Measurements from ENCODE around the gene ATG14. TPM values are rescaled to one million over a fixed set of nuclear protein-coding genes. Genes with fewer than 3 reads are reported as not detected.

The ATG14 gene
- total and polyA plus RNA-seq, 2 of the 8 experiments (the other 6 are each of a cell fraction or from before 2014, with no cell fraction given): 4.9 to 10.8 TPM

GRCh38 chr14:55349565-55349964, 62.1 kb downstream of the ATG14 start:
- H4K20me1 ChIP-seq (replicated peaks in 1 of 2; ENCODE audit: control insufficient read depth in 1 of 2, insufficient read depth in 2 of 2, low read length in 2 of 2): peaks cover 0 to 9% of the 10 kb centered on the region in 2 experiments
- H3K36me3 ChIP-seq (ENCODE audit: control insufficient read depth in 2 of 4, insufficient read depth in 4 of 4, low read length in 3 of 4): peaks cover 0 to 12% (median 4%) of the 10 kb centered on the region in 4 experiments; a peak in 4 of 8 replicates
- no peaks in the 10 kb centered on the region for H3K23me2 ChIP-seq (ENCODE audit: low read depth, low read length)
- H2BK5ac ChIP-seq (ENCODE audit: low read depth, low read length): no peak overlapping the region
- H3K18ac ChIP-seq (ENCODE audit: extremely low read depth, low read length): no peak overlapping the region
- no peaks in the 10 kb centered on the region for H3K9me3 ChIP-seq (ENCODE audit: insufficient read depth in 2 of 2, low read depth in 1 of 2, low read length in 1 of 2)
- H3K4me3 ChIP-seq (ENCODE audit: extremely low read depth in 1 of 4, insufficient read depth in 2 of 4, low read depth in 3 of 4, low read length in 4 of 4): no peak overlapping the region
- H3K14ac ChIP-seq (ENCODE audit: insufficient read length): no peak overlapping the region
- H2BK120ac ChIP-seq (replicated peaks; ENCODE audit: low read depth, low read length): no peak overlapping the region
- no peak overlapping the region for H3K56ac ChIP-seq (replicated peaks; ENCODE audit: insufficient read length, low read depth, low read length)
- DNase-seq (ENCODE audit: low read depth in 1 of 2, low spot score in 2 of 2) (peak in 1 of 2 experiments; percentile 41), FAIRE-seq (no peak)
- ChIA-PET CTCF (ENCODE audit: partially characterized antibody) (interaction anchor here (0.7 to 1.5 kb wide), 4 partner anchors 17 to 85 kb away, joined by 3 to 9 read pairs (median 3); no protein-coding TSS in a partner anchor), POLR2A (ENCODE audit: partially characterized antibody) (no interaction called here)
- no peak overlapping the region for H2BK12ac ChIP-seq (ENCODE audit: low read depth, low read length)
- H3K27ac ChIP-seq (ENCODE audit: low read depth, low read length): no peak overlapping the region
- H3K23ac ChIP-seq (ENCODE audit: insufficient read length): no peak overlapping the region
- no peak overlapping the region for H2AFZ ChIP-seq (ENCODE audit: low read length)
- TF ChIP-seq EP300 (IDR thresholded peaks at IDR 0.05; ENCODE audit: borderline replicate concordance in 1 of 2, low read depth in 2 of 2, low read length in 2 of 2) (no peak), GTF2F1 (IDR thresholded peaks at IDR 0.05; ENCODE audit: borderline replicate concordance, low read depth, low read length) (no peak), CREB1 (IDR thresholded peaks at IDR 0.05) (no peak), SIN3A (conservative IDR thresholded peaks at IDR 0.05 in 1 of 2, IDR thresholded peaks at IDR 0.05 in 1 of 2; ENCODE audit: low read depth in 1 of 2, low read length in 2 of 2) (no peak), TCF12 (IDR thresholded peaks at IDR 0.05; ENCODE audit: low read depth, low read length) (no peak), RBBP5 (IDR thresholded peaks at IDR 0.05; ENCODE audit: borderline replicate concordance, low read depth, low read length) (no peak), CEBPB (IDR thresholded peaks at IDR 0.05; ENCODE audit: low read depth, low read length) (no peak), USF2 (IDR thresholded peaks at IDR 0.05; ENCODE audit: low read length) (no peak), BACH1 (IDR thresholded peaks at IDR 0.05; ENCODE audit: low read length) (no peak), NRF1 (IDR thresholded peaks at IDR 0.05; ENCODE audit: low read depth, low read length) (no peak), BRCA1 (IDR thresholded peaks at IDR 0.05; ENCODE audit: low read depth, low read length) (no peak), SIRT6 (IDR thresholded peaks at IDR 0.05; ENCODE audit: low read length) (no peak)
- 82% methylated on average over 12 of the region's 12 CpGs; no CpG with 5 or more reads in 1 of the 2 experiments for WGBS, 2 experiments (ENCODE audit: extremely low coverage in 1 of 2, insufficient coverage in 1 of 2, insufficient read length in 1 of 2, insufficient replicate concordance in 2 of 2, low coverage in 1 of 2, low lambda C conversion rate in 2 of 2, missing lambda C conversion rate in 1 of 2)
- H3K9ac ChIP-seq (replicated peaks in 1 of 4; ENCODE audit: extremely low read depth in 1 of 4, low read depth in 3 of 4, low read length in 3 of 4): no peak overlapping the region
- no peak overlapping the region for H3K4ac ChIP-seq (replicated peaks; ENCODE audit: insufficient read length, low read depth, low read length)
- H4K8ac ChIP-seq (ENCODE audit: extremely low read depth, insufficient read depth, low read length): no peak overlapping the region
- peaks cover 2% of the 10 kb centered on the region; the same call in 1 of the 2 replicates for H3K79me1 ChIP-seq (ENCODE audit: low read depth, low read length)
- H2BK20ac ChIP-seq (ENCODE audit: low read length): no peak overlapping the region
- H3K4me1 ChIP-seq (replicated peaks in 1 of 4; ENCODE audit: control insufficient read depth in 3 of 4, insufficient read depth in 4 of 4, low read length in 3 of 4): no peaks in the 10 kb centered on the region
- H2BK15ac ChIP-seq (ENCODE audit: low read length): no peak overlapping the region
- H3K4me2 ChIP-seq (ENCODE audit: insufficient read depth in 1 of 2, low read depth in 2 of 2, low read length in 2 of 2): no peak overlapping the region
- H2AK5ac ChIP-seq (ENCODE audit: low read depth, low read length): no peak overlapping the region
- peaks cover 0 to 2% (median 0%) of the 10 kb centered on the region in 4 experiments; a peak in 1 of 7 replicates for H3K27me3 ChIP-seq (replicated peaks in 1 of 4; ENCODE audit: control insufficient read depth in 3 of 4, extremely low read depth in 1 of 4, insufficient read depth in 3 of 4, low read length in 3 of 4)
- H3K79me2 ChIP-seq (ENCODE audit: control insufficient read depth in 1 of 2, insufficient read depth in 2 of 2, low read length in 2 of 2): peaks cover 0 to 15% of the 10 kb centered on the region in 2 experiments; a peak in 2 of 4 replicates
- no peak overlapping the region for H4K5ac ChIP-seq (ENCODE audit: insufficient read length, low read depth, low read length)
- no peak overlapping the region for H4K91ac ChIP-seq (replicated peaks; ENCODE audit: insufficient read length, low read length)

All from H1 (cell line).